H1 (cell line): ENCODE data around the gene KSR2. TPM values are rescaled to one million over a fixed set of nuclear protein-coding genes. Genes with fewer than 3 reads are reported as not detected.

ENCODE experiments used
- CTCF ChIA-PET: fragments of 300-600 bp; sonication (Branson Sonifier 250); formaldehyde crosslinking; loops from one replicate; lab custom pipeline; 2021; ENCODE audit not compliant: partially characterized antibody; lab: Charles Lee
- POLR2A ChIA-PET: fragments of 300-600 bp; sonication (Branson Sonifier 250); formaldehyde crosslinking; loops from one replicate; lab custom pipeline; 2021; ENCODE audit warnings: inconsistent platforms; ENCODE audit not compliant: partially characterized antibody; lab: Charles Lee
- DNase-seq, 2 experiments: peaks; one replicate each; pipeline versions ENCODE4 v3.0.0 to v3.0.0-alpha.2; 2010 to 2022; ENCODE audit warnings: low spot score in 2 of 2, low read depth in 1 of 2, mixed read lengths in 1 of 2
- FAIRE-seq: peaks from 2 replicates; lab custom pipeline; 2011; peaks lifted over from hg19 to GRCh38; lab: Jason Lieb, UNC
- H2AFZ ChIP-seq: 2 replicates; pipeline ENCODE4 v1.8.1; 2012; ENCODE audit warnings: low read length, inconsistent platforms
- H2AK5ac ChIP-seq: 2 replicates; pipeline ENCODE4 v1.6.1; 2013; ENCODE audit warnings: low read depth, low read length
- H2BK120ac ChIP-seq: replicated peaks from 2 replicates; pipeline ENCODE3; 2013; ENCODE audit warnings: low read depth, low read length, inconsistent platforms
- H2BK12ac ChIP-seq: 2 replicates; pipeline ENCODE4 v1.6.1; 2013; ENCODE audit warnings: low read depth, low read length
- H2BK15ac ChIP-seq: 2 replicates; pipeline ENCODE4 v1.6.1; 2013; ENCODE audit warnings: low read length
- H2BK20ac ChIP-seq: 2 replicates; pipeline ENCODE4 v1.6.1; 2013; ENCODE audit warnings: low read length
- H2BK5ac ChIP-seq: 2 replicates; pipeline ENCODE4 v1.6.1; 2013; ENCODE audit warnings: low read depth, low read length
- H3K14ac ChIP-seq: 2 replicates; pipeline ENCODE4 v1.6.1; 2013; ENCODE audit warnings: inconsistent platforms; ENCODE audit not compliant: insufficient read length
- H3K18ac ChIP-seq: 2 replicates; pipeline ENCODE4 v1.6.1; 2013; ENCODE audit warnings: low read length; ENCODE audit errors: extremely low read depth
- H3K23ac ChIP-seq: 2 replicates; pipeline ENCODE4 v1.6.1; 2013; ENCODE audit warnings: inconsistent platforms; ENCODE audit not compliant: insufficient read length
- H3K23me2 ChIP-seq: 2 replicates; pipeline ENCODE4 v1.6.1; 2013; ENCODE audit warnings: low read depth, low read length
- H3K27ac ChIP-seq: 2 replicates; pipeline ENCODE4 v1.6.1; 2011; ENCODE audit warnings: low read depth, low read length, inconsistent platforms
- H3K27me3 ChIP-seq, 4 experiments: replicated peaks in 1 of 4; 1 replicate in 1 of 4; 2 replicates in 3 of 4; pipeline versions ENCODE4 v1.6.1 to v1.8.1; 2011 to 2013; ENCODE audit warnings: low read length in 3 of 4, mild to moderate bottlenecking in 3 of 4, inconsistent platforms in 2 of 4, mixed read lengths in 2 of 4, moderate library complexity in 1 of 4; ENCODE audit not compliant: control insufficient read depth in 3 of 4, insufficient read depth in 3 of 4; ENCODE audit errors: extremely low read depth in 1 of 4
- H3K36me3 ChIP-seq, 4 experiments: 2 replicates each; pipeline versions ENCODE4 v1.6.1 to v1.8.1; 2011 to 2013; ENCODE audit warnings: mild to moderate bottlenecking in 4 of 4, low read length in 3 of 4, moderate library complexity in 2 of 4, control low read depth in 1 of 4, inconsistent platforms in 1 of 4; ENCODE audit not compliant: insufficient read depth in 4 of 4, control insufficient read depth in 2 of 4
- H3K4ac ChIP-seq: replicated peaks from 2 replicates; pipeline ENCODE3; 2013; ENCODE audit warnings: low read length, low read depth, mixed read lengths, inconsistent platforms; ENCODE audit not compliant: insufficient read length
- H3K4me1 ChIP-seq, 4 experiments: replicated peaks in 1 of 4; 1 replicate in 1 of 4; 2 replicates in 3 of 4; pipeline versions ENCODE4 v1.6.1 to v1.8.1; 2011 to 2013; ENCODE audit warnings: low read length in 3 of 4, inconsistent platforms in 2 of 4, mixed read lengths in 1 of 4; ENCODE audit not compliant: insufficient read depth in 4 of 4, control insufficient read depth in 3 of 4
- H3K4me2 ChIP-seq, 2 experiments: 2 replicates each; pipeline versions ENCODE4 v1.6.1 to v1.8.1; 2011 to 2013; ENCODE audit warnings: low read depth in 2 of 2, low read length in 2 of 2, control low read depth in 1 of 2, inconsistent platforms in 1 of 2, mild to moderate bottlenecking in 1 of 2; ENCODE audit not compliant: insufficient read depth in 1 of 2
- H3K4me3 ChIP-seq, 4 experiments: fragments of 200-600, 300-600 bp in 1 of 4; sonication (generic), shearing (Covaris generic), sonication (Bioruptor Twin) in 1 of 4; 2 replicates each; pipeline versions ENCODE4 v1.5.1 to v1.8.1; 2011 to 2016; ENCODE audit warnings: low read length in 4 of 4, low read depth in 3 of 4, control low read depth in 2 of 4, inconsistent platforms in 2 of 4, mild to moderate bottlenecking in 2 of 4, mixed read lengths in 1 of 4, moderate library complexity in 1 of 4; ENCODE audit not compliant: insufficient read depth in 2 of 4; ENCODE audit errors: extremely low read depth in 1 of 4
- H3K56ac ChIP-seq: replicated peaks from 2 replicates; pipeline ENCODE3; 2013; ENCODE audit warnings: low read depth, mild to moderate bottlenecking, mixed read lengths, low read length, inconsistent platforms; ENCODE audit not compliant: insufficient read length
- H3K79me1 ChIP-seq: 2 replicates; pipeline ENCODE4 v1.6.1; 2013; ENCODE audit warnings: low read depth, low read length, control low read depth
- H3K79me2 ChIP-seq, 2 experiments: 2 replicates each; pipeline versions ENCODE4 v1.6.1 to v1.8.1; 2012 to 2013; ENCODE audit warnings: low read length in 2 of 2, mild to moderate bottlenecking in 2 of 2, inconsistent platforms in 1 of 2; ENCODE audit not compliant: insufficient read depth in 2 of 2, control insufficient read depth in 1 of 2
- H3K9ac ChIP-seq, 4 experiments: replicated peaks in 1 of 4; 1 replicate in 1 of 4; 2 replicates in 3 of 4; pipeline versions ENCODE4 v1.6.1 to v1.8.1; 2011 to 2013; ENCODE audit warnings: low read depth in 3 of 4, low read length in 3 of 4, control low read depth in 2 of 4, mild to moderate bottlenecking in 2 of 4, moderate library complexity in 2 of 4, inconsistent platforms in 1 of 4; ENCODE audit errors: extremely low read depth in 1 of 4
- H3K9me3 ChIP-seq, 2 experiments: 2 replicates each; pipeline versions ENCODE4 v1.6.1 to v1.8.1; 2012 to 2013; ENCODE audit warnings: mild to moderate bottlenecking in 2 of 2, moderate library complexity in 2 of 2, control low read depth in 1 of 2, inconsistent platforms in 1 of 2, low read depth in 1 of 2, low read length in 1 of 2, mixed read lengths in 1 of 2; ENCODE audit not compliant: insufficient read depth in 2 of 2
- H4K20me1 ChIP-seq, 2 experiments: replicated peaks in 1 of 2; 2 replicates each; pipeline versions ENCODE3 to v1.8.1; 2011 to 2013; ENCODE audit warnings: inconsistent platforms in 2 of 2, low read length in 2 of 2, mild to moderate bottlenecking in 1 of 2; ENCODE audit not compliant: insufficient read depth in 2 of 2, control insufficient read depth in 1 of 2
- H4K5ac ChIP-seq: 2 replicates; pipeline ENCODE4 v1.6.1; 2013; ENCODE audit warnings: low read length, low read depth, mixed read lengths, inconsistent platforms; ENCODE audit not compliant: insufficient read length
- H4K8ac ChIP-seq: 2 replicates; pipeline ENCODE4 v1.8.0; 2013; ENCODE audit warnings: mild to moderate bottlenecking, moderate library complexity, low read length, inconsistent platforms; ENCODE audit not compliant: insufficient read depth; ENCODE audit errors: extremely low read depth
- H4K91ac ChIP-seq: replicated peaks from 2 replicates; pipeline ENCODE3; 2013; ENCODE audit warnings: low read length, mixed read lengths, inconsistent platforms; ENCODE audit not compliant: insufficient read length
- ASH2L ChIP-seq: fragments of 200-600, 300-600 bp; sonication (generic); IDR thresholded peaks from one replicate; pipeline ENCODE4 v1.7.1; 2017; ENCODE audit warnings: low read length
- BACH1 ChIP-seq: IDR thresholded peaks from 2 replicates; pipeline ENCODE4 v1.6.1; 2012; ENCODE audit warnings: low read length, improper control_type of control experiment
- CTBP2 ChIP-seq: IDR thresholded peaks from 2 replicates; pipeline ENCODE4 v1.7.0; 2011; ENCODE audit warnings: borderline replicate concordance, mild to moderate bottlenecking, moderate library complexity, mixed read lengths, low read length; ENCODE audit not compliant: insufficient read depth, insufficient read length
- EGR1 ChIP-seq: IDR thresholded peaks from 2 replicates; pipeline ENCODE4 v1.6.1; 2011; ENCODE audit warnings: low read depth, low read length, borderline replicate concordance
- HDAC2 ChIP-seq, 2 experiments: fragments of 300-600 bp in 1 of 2; sonication (generic) in 1 of 2; IDR thresholded peaks; 2 replicates each; pipeline ENCODE4 v1.6.1; 2011 to 2012; ENCODE audit warnings: low read depth in 2 of 2, low read length in 2 of 2, mild to moderate bottlenecking in 2 of 2, moderate library complexity in 2 of 2, borderline replicate concordance in 1 of 2, inconsistent platforms in 1 of 2
- PHF8 ChIP-seq: fragments of 200-600 bp; sonication (generic); conservative IDR thresholded peaks from 2 replicates; pipeline ENCODE4 v1.7.1; 2012; ENCODE audit warnings: low read depth, mild to moderate bottlenecking, inconsistent platforms, low read length, moderate library complexity
- SAP30 ChIP-seq: fragments of 300-600 bp; sonication (generic); IDR thresholded peaks from 2 replicates; pipeline ENCODE4 v1.7.1; 2012; ENCODE audit warnings: low read length, moderate library complexity, mild to moderate bottlenecking, inconsistent platforms; ENCODE audit not compliant: insufficient read depth, insufficient replicate concordance
- TCF12 ChIP-seq: IDR thresholded peaks from 2 replicates; pipeline ENCODE4 v1.6.1; 2011; ENCODE audit warnings: low read depth, mild to moderate bottlenecking, low read length
- WGBS, 2 experiments: shearing (Covaris generic) in 1 of 2; methylation state at CpG; one replicate each; pipeline versions ENCODE4 v1.1.6 to v1.1.7; 2013 to 2015; ENCODE audit warnings: low lambda C conversion rate in 2 of 2, mixed read lengths in 2 of 2, inconsistent platforms in 1 of 2, low coverage in 1 of 2, missing lambda C conversion rate in 1 of 2; ENCODE audit not compliant: insufficient replicate concordance in 2 of 2, insufficient coverage in 1 of 2, insufficient read length in 1 of 2; ENCODE audit errors: extremely low coverage in 1 of 2, missing lambda C conversion rate in 1 of 2; 5-methylcytosine and 5-hydroxymethylcytosine counted together
- polyA plus RNA-seq, 7 experiments: library from polyadenylated mRNA; depleted of rRNA in 3 of 7; stranded (reverse) in 5 of 7; unstranded in 2 of 7; fragments of >200 nt in 5 of 7; fragments of 200-250 nt in 2 of 7; gene quantifications; 1 replicate in 5 of 7; 2 replicates in 1 of 7; 4 replicates in 1 of 7; pipeline versions ENCODE4 v1.2.1 to v1.2.3, GENCODE V29; 2011 to 2013; ENCODE audit warnings: missing spikeins in 2 of 7, mixed read lengths in 2 of 7
- total RNA-seq: library from RNA; stranded (reverse); fragmentation: NEBNext Ultra II Directional; extraction: Animal tissue kit (Norgen Biotek cat#: 25700); gene quantifications from 2 replicates; pipeline ENCODE4 v1.2.1, GENCODE V29; 2021
- TF ChIP-seq, protein P1 (sequence below): IDR thresholded peaks from 2 replicates; pipeline ENCODE4 v1.6.1; 2011; ENCODE audit warnings: low read depth, mild to moderate bottlenecking, low read length; ENCODE audit not compliant: insufficient read depth

The KSR2 gene
- total and polyA plus RNA-seq, 2 of the 8 experiments (the other 6 are each of a cell fraction or from before 2014, with no cell fraction given), result 0.74 to 2.2 TPM

DNA sequence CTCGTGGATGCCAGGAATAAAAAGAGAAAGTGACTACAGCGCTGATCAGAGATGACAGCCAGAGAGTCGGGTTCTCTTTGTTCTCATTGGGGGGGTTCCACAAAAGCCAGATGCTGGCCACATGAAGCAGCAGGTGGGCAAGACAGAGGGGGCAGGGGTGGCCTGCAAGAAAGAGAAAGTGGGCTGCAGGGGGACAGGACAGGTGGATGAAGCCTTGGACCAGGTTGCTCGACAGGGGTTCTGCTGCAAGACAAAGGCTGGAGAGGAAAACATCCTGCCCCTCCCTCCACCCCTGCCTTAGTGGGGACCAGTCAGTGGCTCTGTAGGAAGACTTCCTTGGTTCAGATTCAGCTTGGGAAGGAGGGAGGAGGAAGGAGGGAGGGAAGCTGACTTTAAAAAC, 126.2 kb downstream of the KSR2 start:
- H4K8ac ChIP-seq, result no peak overlapping the region
- ChIA-PET POLR2A (interaction anchor here (1.0 kb wide), 1 partner anchor 16 kb away, joined by 3 read pairs; no protein-coding TSS in a partner anchor), CTCF (interaction anchor here (1.2 to 1.4 kb wide), 2 partner anchors 478 to 607 kb away, joined by 3 read pairs; no protein-coding TSS in a partner anchor)
- peaks cover 10 to 12% of the 10 kb centered on the region in 2 experiments for H3K9me3 ChIP-seq
- H3K79me2 ChIP-seq, result no peaks in the 10 kb centered on the region
- H2BK120ac ChIP-seq, result no peak overlapping the region
- no peak overlapping the region for H3K23ac ChIP-seq
- H2BK12ac ChIP-seq, result 0 out of 2 replicates have a peak overlapping the region, but pooled peaks have one; percentile 51
- H2BK5ac ChIP-seq, result no peak overlapping the region; the same call in 1 of the 2 replicates
- FAIRE-seq, result peak; percentile 55
- no peak overlapping the region for H3K9ac ChIP-seq
- no peak overlapping the region for H3K4me3 ChIP-seq
- H2BK20ac ChIP-seq, result no peak overlapping the region
- H4K20me1 ChIP-seq, result no peaks in the 10 kb centered on the region
- TF ChIP-seq HDAC2 (IDR thresholded peaks at IDR 0.05; ENCODE audit: borderline replicate concordance in 1 of 2, low read depth in 2 of 2, low read length in 2 of 2) (0 out of 4 replicates have a peak, but pooled peaks of 1 of the 2 experiments have one; percentile 64), SAP30 (no peak), PHF8 (no peak), TCF12 (peak; percentile 79; the same call in 1 of the 2 replicates), BACH1 (no peak), EGR1 (no peak), ASH2L (no peak), CTBP2 (peak; percentile 77)
- TF ChIP-seq, protein P1, sequence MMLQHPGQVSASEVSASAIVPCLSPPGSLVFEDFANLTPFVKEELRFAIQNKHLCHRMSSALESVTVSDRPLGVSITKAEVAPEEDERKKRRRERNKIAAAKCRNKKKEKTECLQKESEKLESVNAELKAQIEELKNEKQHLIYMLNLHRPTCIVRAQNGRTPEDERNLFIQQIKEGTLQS, result no peak
- peaks cover 0 to 6% (median 1%) of the 10 kb centered on the region in 4 experiments; a peak in 1 of 8 replicates for H3K36me3 ChIP-seq
- H3K23me2 ChIP-seq, result no peaks in the 10 kb centered on the region; the same call in 1 of the 2 replicates
- H3K79me1 ChIP-seq, result no peaks in the 10 kb centered on the region
- no peak overlapping the region for H2BK15ac ChIP-seq
- no peak overlapping the region for H3K27ac ChIP-seq
- no peak overlapping the region for H3K56ac ChIP-seq
- no peak overlapping the region for H2AFZ ChIP-seq
- no peak overlapping the region for H2AK5ac ChIP-seq
- H3K14ac ChIP-seq, result no peak overlapping the region
- no peak overlapping the region for H4K91ac ChIP-seq
- no peak overlapping the region for H3K4ac ChIP-seq
- H3K4me1 ChIP-seq, result peaks cover 2 to 16% (median 4%) of the 10 kb centered on the region in 4 experiments; a peak in 6 of 7 replicates
- no peak for DNase-seq
- H4K5ac ChIP-seq, result no peak overlapping the region
- no peaks in the 10 kb centered on the region for H3K27me3 ChIP-seq
- H3K4me2 ChIP-seq, result no peak overlapping the region
- 56% methylated on average over 4 of the region's 4 CpGs; no CpG with 5 or more reads in 1 of the 2 experiments for WGBS, 2 experiments
- H3K18ac ChIP-seq, result no peak overlapping the region
